Kidney (tissue), 22 donors: ENCODE data around the gene CRY1. TPM values are rescaled to one million over a fixed set of nuclear protein-coding genes. Genes with fewer than 3 reads are reported as not detected.

Experiments used
- DNase-seq, 5 donors: peaks; one replicate each; pipeline ENCODE4 v3.0.0-alpha.2; 2013 to 2020
- FAIRE-seq: peaks from 2 replicates; lab custom pipeline; 2012; peaks lifted over from hg19 to GRCh38; lab: Jason Lieb, UNC
- H3K27ac ChIP-seq, 2 donors: one replicate each; pipeline ENCODE4 v1.7.0; 2013; ENCODE audit warnings: low read depth in 2 of 2, low read length in 2 of 2, inconsistent platforms in 1 of 2
- H3K27me3 ChIP-seq: one replicate; pipeline ENCODE4 v1.7.1; 2013; ENCODE audit warnings: low read length, inconsistent platforms; ENCODE audit not compliant: control insufficient read depth, insufficient read depth
- H3K36me3 ChIP-seq, 3 donors: one replicate each; pipeline versions ENCODE4 v1.7.0 to v1.7.1; 2013; ENCODE audit warnings: low read length in 3 of 3, control low read depth in 1 of 3, inconsistent platforms in 1 of 3; ENCODE audit not compliant: insufficient read depth in 3 of 3, control insufficient read depth in 2 of 3
- H3K4me1 ChIP-seq, 3 donors: one replicate each; pipeline versions ENCODE4 v1.7.0 to v1.7.1; 2013; ENCODE audit warnings: low read length in 3 of 3, inconsistent platforms in 1 of 3, low read depth in 1 of 3; ENCODE audit not compliant: control insufficient read depth in 2 of 3, insufficient read depth in 2 of 3
- H3K4me3 ChIP-seq, 3 donors: one replicate each; pipeline versions ENCODE4 v1.7.0 to v1.8.1; 2013; ENCODE audit warnings: low read length in 3 of 3, control low read depth in 1 of 3, inconsistent platforms in 1 of 3
- H3K9ac ChIP-seq, 3 donors: one replicate each; pipeline versions ENCODE4 v1.7.0 to v1.7.1; 2013; ENCODE audit warnings: low read length in 3 of 3, control low read depth in 1 of 3, inconsistent platforms in 1 of 3
- H3K9me3 ChIP-seq, 3 donors: one replicate each; pipeline versions ENCODE4 v1.7.0 to v1.7.1; 2013; ENCODE audit warnings: low read length in 3 of 3, control low read depth in 1 of 3, inconsistent platforms in 1 of 3; ENCODE audit not compliant: control insufficient read depth in 2 of 3, insufficient read depth in 1 of 3
- intact Hi-C: fragments of 100-400 bp; cut with DNase I; formaldehyde crosslinking; loops from one replicate; pipeline ENCODE4 v1.11.1; 2022
- long read RNA-seq, 10 donors: library from polyadenylated mRNA in 1 of 10; unstranded in 1 of 10; transcript quantifications; one replicate each; pipeline ENCODE4 v2.0.0 and lab custom pipeline, GENCODE V29; 2021 to 2026
- polyA plus RNA-seq: library from polyadenylated mRNA; stranded (reverse); fragments of 350-450 nt; fragmentation: Illumina TruSeq; extraction: RNeasy Lipid Tissue Mini Kit (QIAGEN cat#74804); gene quantifications from one replicate; pipeline ENCODE4 v1.2.3, GENCODE V29; 2014; ENCODE audit warnings: low read depth, low replicate concordance; ENCODE audit not compliant: insufficient read depth
- total RNA-seq: library from RNA; stranded (reverse); fragmentation: NEBNext Ultra II Directional; extraction: Animal tissue kit (Norgen Biotek cat#: 25700); gene quantifications from one replicate; pipeline ENCODE4 v1.2.1, GENCODE V29; 2021
- TF ChIP-seq, protein P1 (sequence below): IDR thresholded peaks from 3 replicates; pipeline ENCODE4 v1.5.1; 2012; ENCODE audit warnings: mild to moderate bottlenecking, moderate library complexity, borderline replicate concordance; ENCODE audit not compliant: insufficient read depth; ENCODE audit errors: extremely low read depth
- donor health status: control.
- donor health status: control.
- donor health status: control.
- donor health status: control.
- donor health status: control.
- donor health status: DM: yes; HTN: yes; CAD: no.
- donor health status: Normal renal cell carcinoma (clear cell type).

CRY1 gene
- total RNA-seq = 17.7 TPM
- polyA plus RNA-seq = 8.4 TPM
- long read RNA-seq, donor 1, partial matches to known transcripts = 9 of 13 reads
- long read RNA-seq, donor 1, other reads (novel, unspliced or antisense) = 0 of 13 reads
- long read RNA-seq, donor 2, transcript CRY1-201 (13 exons, 3,267 nt) = major isoform, 5 of 25 reads
- long read RNA-seq, donor 2, partial matches to known transcripts = 20 of 25 reads
- long read RNA-seq, donor 2, other reads (novel, unspliced or antisense) = 0 of 25 reads
- long read RNA-seq, donor 3, transcript CRY1-201 (13 exons, 3,267 nt) = major isoform, 5 of 32 reads
- long read RNA-seq, donor 3, partial matches to known transcripts = 27 of 32 reads
- long read RNA-seq, donor 3, other reads (novel, unspliced or antisense) = 0 of 32 reads
- long read RNA-seq, donor 4, partial matches to known transcripts = 18 of 22 reads
- long read RNA-seq, donor 4, other reads (novel, unspliced or antisense) = 0 of 22 reads
- long read RNA-seq, donor 5 = 0 reads
- long read RNA-seq, donor 6, partial matches to known transcripts = 0 of 2 reads
- long read RNA-seq, donor 6, other reads (novel, unspliced or antisense) = 0 of 2 reads
- long read RNA-seq, donor 7, transcript CRY1-201 (13 exons, 3,267 nt) = major isoform, 22 of 28 reads
- long read RNA-seq, donor 7, partial matches to known transcripts = 3 of 28 reads
- long read RNA-seq, donor 7, other reads (novel, unspliced or antisense) = 3 of 28 reads
- long read RNA-seq, donor 8, transcript CRY1-201 (13 exons, 3,267 nt) = major isoform, 6 of 6 reads
- long read RNA-seq, donor 8, partial matches to known transcripts = 0 of 6 reads
- long read RNA-seq, donor 8, other reads (novel, unspliced or antisense) = 0 of 6 reads
- long read RNA-seq, donor 9, partial matches to known transcripts = 5 of 5 reads
- long read RNA-seq, donor 9, other reads (novel, unspliced or antisense) = 0 of 5 reads
- long read RNA-seq, donor 10, partial matches to known transcripts = 0 of 2 reads
- long read RNA-seq, donor 10, other reads (novel, unspliced or antisense) = 0 of 2 reads

- peak; percentile 97 to 99 (median 99) for DNase-seq
- no peak for FAIRE-seq
- intact Hi-C loops = no loop called here
Observed at GRCh38 chr12:107093417-107094182, at the start of gene CRY1. Gene CRY1, minus strand, starts transcription at chr12:107093549. Its CDS starts 588 bp downstream, at chr12:107092961.

GRCh38 chr12:107139787-107140186 is 46.4 kb upstream of the CRY1 start:
- Histone ChIP-seq H3K36me3 (no peaks in the 10 kb centered on the region), H3K4me3 (no peak overlapping the region), H3K9ac (no peak overlapping the region), H3K9me3 (no peaks in the 10 kb centered on the region), H3K4me1 (no peaks in the 10 kb centered on the region), H3K27ac (no peak overlapping the region), H3K27me3 (no peaks in the 10 kb centered on the region)
- DNase-seq (no peak), FAIRE-seq (no peak)
- intact Hi-C loops = no loop called here
- TF ChIP-seq, protein P1, sequence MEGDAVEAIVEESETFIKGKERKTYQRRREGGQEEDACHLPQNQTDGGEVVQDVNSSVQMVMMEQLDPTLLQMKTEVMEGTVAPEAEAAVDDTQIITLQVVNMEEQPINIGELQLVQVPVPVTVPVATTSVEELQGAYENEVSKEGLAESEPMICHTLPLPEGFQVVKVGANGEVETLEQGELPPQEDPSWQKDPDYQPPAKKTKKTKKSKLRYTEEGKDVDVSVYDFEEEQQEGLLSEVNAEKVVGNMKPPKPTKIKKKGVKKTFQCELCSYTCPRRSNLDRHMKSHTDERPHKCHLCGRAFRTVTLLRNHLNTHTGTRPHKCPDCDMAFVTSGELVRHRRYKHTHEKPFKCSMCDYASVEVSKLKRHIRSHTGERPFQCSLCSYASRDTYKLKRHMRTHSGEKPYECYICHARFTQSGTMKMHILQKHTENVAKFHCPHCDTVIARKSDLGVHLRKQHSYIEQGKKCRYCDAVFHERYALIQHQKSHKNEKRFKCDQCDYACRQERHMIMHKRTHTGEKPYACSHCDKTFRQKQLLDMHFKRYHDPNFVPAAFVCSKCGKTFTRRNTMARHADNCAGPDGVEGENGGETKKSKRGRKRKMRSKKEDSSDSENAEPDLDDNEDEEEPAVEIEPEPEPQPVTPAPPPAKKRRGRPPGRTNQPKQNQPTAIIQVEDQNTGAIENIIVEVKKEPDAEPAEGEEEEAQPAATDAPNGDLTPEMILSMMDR = no peak

More at GRCh38 chr12:107093417-107094182, at the start of gene CRY1:
- Histone ChIP-seq H3K4me3 (peak within 1 kb of the TSS; percentile 74 to 98 (median 97)), H3K27me3 (no peaks in the 10 kb centered on the region), H3K9ac (peak within 1 kb of the TSS; percentile 98), H3K36me3 (no peaks in the 10 kb centered on the region), H3K9me3 (no peaks in the 10 kb centered on the region), H3K4me1 (peaks cover 0 to 13% (median 11%) of the 10 kb centered on the region in 3 donors), H3K27ac (peak within 1 kb of the TSS; percentile 99 to 100)
- TF ChIP-seq, protein P1 = no peak

DNA sequence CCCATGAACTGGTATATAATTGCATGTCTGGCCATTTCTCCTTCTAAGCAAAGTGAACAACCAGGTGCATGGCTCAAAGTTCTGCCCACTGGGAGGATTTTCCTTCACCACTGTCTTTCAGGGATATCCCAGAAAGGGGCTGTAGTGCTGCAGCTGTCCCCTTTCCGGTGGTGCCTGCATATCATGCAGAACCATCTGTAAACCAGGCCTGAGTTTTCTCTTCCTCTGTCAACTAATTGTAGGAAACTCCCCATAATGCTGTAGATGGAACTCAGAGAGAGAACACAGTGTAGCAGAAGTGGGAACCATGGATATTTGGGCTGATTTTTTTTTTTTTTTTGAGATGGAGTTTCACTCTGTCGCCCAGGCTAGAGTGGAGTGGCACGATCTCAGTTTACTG is 45.6 kb upstream of the CRY1 start:
- intact Hi-C loops = no loop called here
- no peaks in the 10 kb centered on the region for H3K36me3 ChIP-seq
- FAIRE-seq (no peak), DNase-seq (no peak)
- TF ChIP-seq, protein P1 = no peak
- no peaks in the 10 kb centered on the region for H3K9me3 ChIP-seq
- no peak overlapping the region for H3K4me3 ChIP-seq
- no peak overlapping the region for H3K9ac ChIP-seq
- no peaks in the 10 kb centered on the region for H3K27me3 ChIP-seq
- no peaks in the 10 kb centered on the region for H3K4me1 ChIP-seq
- H3K27ac ChIP-seq = no peak overlapping the region
